Femur (tissue), 1 donor: Measurements from ENCODE around the gene CHAC2.
"Not testable (repeated sequence)": the region's sequence is repeated elsewhere in the genome, so short reads cannot be mapped to it uniquely, and the experiment has no call there.

ENCODE experiments used
- DNase-seq: peaks from one replicate; pipeline ENCODE4 v3.0.0-alpha.2; 2017

The CHAC2 gene

GRCh38 chr2:53780056-53780455 is 12.5 kb downstream of the CHAC2 start:
- DNase-seq, result no peak

DNA sequence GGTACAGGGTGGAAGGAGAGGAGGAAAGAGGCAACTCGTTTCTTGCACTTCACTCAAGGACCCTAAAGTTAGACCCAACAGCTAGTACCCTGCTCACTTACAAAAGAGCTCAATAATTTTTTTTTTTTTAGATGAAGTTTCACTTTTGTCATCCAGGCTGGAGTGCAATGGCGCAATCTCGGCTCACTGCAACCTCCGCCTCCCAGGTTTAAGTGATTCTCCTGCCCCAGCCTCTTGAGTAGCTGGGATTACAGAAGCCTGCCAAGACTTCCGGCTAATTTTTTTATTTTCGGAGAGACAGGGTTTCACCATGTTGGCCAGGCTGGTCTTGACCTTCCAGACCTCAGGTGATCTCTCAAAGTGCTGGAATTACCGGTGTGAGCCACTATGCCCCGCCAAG is 15.1 kb downstream of the CHAC2 start:
- no peak for DNase-seq

DNA sequence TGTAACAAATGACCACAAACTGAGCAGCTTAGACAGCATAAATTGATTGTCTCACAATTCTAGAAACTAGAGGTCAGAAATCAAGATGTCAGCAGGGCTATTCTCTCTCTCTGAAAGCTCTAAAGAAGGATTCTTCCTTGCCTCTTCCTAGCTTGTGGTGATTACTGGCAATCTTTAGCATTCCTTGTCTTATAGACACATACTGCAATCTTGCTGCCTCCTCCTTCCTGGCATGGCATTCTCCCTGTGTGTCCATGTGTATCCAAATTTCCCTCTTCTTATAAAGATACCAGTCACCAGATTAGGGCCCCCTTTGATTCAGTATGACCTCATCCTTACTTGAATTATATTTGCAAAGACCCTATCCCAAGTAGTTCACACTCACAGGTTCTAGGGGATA is 16.8 kb downstream of the CHAC2 start:
- DNase-seq, result no peak

DNA sequence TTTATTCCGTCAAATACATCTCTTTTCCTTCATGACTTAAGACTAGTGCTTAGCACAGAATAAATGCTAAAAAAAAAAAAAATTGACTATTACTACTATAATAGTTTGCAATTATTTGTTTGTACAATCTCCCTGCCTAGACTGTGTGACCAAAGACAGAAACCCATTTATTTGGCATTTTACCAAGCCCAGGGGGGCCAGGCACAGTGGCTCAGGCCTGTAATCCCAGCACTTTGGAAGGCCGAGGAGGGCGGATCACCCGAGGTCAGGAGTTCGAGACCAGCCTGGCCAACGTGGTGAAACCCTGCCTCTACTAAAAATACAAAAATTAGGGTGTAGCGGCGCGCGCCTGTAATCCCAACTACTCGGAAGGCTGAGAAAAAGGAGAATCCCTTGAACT is 17.8 kb downstream of the CHAC2 start:
- no peak for DNase-seq

DNA sequence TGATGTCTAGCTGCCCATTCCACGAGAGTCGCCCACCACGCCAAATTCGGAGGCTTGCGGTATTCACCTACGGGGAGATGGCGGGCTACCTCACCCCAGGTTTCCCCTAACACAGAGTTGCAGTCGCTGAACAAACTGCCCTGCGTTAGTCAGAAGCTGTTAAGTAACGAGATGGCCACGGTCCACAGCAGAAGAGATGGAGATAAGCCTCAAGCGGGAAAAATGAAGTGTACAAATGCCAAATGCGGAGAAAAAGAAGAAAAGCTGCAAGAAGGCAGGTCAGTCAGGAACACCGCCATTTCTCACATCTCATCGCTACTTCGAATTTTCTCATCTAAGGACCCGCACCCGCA is 18.7 kb downstream of the CHAC2 start:
- peak; percentile 48 for DNase-seq

DNA sequence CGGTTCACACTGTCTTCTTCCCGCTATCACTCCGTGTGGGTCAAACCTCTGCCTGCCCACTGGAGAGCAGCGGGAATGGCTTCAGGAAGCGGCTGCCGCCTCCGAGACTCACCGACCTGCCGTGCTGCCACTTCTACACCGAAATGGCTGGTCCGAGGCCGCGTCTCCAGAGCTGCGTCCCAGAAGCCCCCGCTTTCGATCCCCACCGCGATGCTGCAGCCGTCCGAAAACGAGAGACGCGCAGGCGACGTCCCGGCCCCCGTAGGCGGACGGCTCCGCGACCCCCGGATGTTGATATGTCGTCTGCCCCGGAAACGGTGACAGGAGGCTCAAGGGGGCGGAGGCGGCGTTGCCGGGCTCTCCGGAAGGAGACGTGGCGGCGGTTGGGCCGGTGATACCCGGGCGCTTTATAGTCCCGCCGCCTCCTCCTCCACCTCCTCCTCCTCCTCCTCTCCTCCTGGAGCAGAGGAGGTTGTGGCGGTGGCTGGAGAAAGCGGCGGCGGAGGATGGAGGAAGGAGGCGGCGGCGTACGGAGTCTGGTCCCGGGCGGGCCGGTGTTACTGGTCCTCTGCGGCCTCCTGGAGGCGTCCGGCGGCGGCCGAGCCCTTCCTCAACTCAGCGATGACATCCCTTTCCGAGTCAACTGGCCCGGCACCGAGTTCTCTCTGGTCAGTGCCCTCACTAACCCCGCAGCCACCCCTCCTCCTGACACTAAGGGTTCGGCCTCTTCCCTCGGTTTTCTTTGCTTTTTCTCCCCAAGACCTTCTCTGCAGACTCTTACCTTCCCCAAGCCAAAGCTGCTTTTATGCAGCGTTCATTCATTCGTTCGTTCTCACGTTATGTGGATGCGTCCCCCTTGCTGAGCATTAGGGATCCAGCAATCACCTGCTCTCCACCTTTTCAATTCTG is 19.4 kb downstream of the CHAC2 start, which contains the start of the genes ASB3 and ERLEC1:
Gene ASB3 (minus strand): TSS at position 249 of the 909 bp plus-strand sequence. CDS start 21,381 bp downstream, outside the sequence.
Gene ERLEC1 (plus strand): TSS at position 340 of the 909 bp plus-strand sequence. CDS start 167 bp downstream, at position 507.
- peak; percentile 96 for DNase-seq

DNA sequence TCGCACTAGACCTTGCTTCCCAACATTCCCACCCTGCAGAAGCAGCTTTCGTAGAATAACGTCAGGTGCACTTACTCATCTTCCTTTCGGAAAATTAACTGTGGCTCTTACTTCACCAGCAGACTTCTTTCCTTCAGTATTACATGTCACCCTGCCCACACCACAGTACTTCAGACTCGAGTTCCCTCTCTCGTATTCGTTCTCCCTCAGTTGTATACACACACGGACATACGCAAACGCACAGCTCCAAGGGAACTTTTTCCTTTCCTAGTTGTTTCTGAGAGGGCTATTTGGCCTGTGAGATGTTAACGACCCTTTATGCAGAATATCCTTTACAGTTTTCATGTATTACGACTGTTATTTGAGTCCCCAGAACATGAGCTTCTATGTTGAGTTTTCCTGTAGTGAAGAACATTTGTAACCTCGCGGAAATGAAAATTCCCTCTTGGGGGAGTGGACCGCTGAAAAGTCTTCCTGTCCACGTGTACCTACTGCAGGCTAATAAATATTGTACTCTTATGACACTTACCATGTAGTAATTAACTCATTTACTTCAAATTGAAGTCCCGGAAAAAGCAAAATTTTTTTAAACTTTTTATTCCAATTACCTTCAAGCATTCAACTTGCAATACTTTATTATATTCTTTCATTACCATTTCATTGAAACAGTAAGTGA is 20.1 kb downstream of the CHAC2 start:
- DNase-seq, result no peak

DNA sequence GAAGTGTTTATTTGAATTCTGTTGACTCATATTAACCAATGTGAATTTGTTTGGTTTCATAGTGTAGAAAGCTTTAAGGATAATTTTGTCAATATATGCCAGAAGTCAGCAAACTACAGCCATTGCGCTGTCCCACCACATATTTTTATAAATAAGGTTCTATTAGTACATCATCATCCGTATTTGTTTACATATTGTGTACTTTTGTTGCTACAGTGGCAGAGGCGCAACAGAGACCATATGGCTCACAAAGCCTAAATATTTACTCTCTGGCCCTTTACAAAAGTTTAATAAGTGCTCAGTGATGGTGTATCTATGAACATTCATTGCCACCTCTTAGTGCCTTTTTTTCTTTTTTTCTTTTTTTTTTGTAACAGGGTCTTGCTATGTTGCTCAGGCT is 25.7 kb downstream of the CHAC2 start:
- no peak for DNase-seq

- no peak for DNase-seq
These were observed 26.2 kb downstream of the CHAC2 start for GRCh38 chr2:53793821-53794220.

DNA sequence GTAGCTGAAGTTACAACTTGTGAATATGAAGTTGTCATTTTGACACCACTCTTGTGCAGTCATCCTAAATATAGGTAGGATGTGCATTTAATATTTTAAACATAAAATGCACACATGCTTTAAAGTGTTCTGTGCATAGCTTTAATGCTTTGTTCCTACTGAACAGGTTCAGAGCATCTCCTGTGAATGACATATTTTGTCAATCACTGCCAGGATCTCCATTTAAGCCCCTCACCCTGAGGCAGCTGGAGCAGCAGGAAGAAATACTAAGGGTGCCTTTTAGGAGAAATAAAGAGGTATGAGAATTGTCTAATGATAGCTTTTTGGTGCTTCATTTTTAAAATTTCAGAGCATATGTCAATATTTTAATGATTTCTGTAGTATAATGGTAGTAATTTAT is 33.9 kb downstream of the CHAC2 start:
- DNase-seq, result no peak

GRCh38 chr2:53802617-53803151 is 35.1 kb downstream of the CHAC2 start:
- DNase-seq, result no peak

DNA sequence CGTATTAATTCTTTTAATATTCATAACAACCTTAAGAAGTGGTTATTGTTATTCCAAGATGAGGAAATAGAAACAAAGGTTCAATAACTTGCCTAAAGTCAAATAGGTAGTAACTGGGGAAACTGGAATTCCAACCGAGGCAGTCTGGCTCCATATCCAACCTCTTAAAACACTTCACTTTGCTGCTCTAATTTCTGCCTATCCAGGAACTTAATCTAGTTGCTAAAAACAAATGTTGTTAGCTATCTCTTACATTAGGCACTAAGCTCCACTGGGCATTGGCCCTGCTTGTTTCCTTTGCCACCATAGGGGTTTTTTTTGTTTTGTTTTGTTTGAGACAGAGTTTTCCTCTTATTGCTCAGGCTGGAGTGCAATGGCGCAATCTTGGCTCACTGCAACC is 44.0 kb downstream of the CHAC2 start:
- no peak for DNase-seq

GRCh38 chr2:53813151-53813550 is 45.5 kb downstream of the CHAC2 start:
- no peak for DNase-seq

DNA sequence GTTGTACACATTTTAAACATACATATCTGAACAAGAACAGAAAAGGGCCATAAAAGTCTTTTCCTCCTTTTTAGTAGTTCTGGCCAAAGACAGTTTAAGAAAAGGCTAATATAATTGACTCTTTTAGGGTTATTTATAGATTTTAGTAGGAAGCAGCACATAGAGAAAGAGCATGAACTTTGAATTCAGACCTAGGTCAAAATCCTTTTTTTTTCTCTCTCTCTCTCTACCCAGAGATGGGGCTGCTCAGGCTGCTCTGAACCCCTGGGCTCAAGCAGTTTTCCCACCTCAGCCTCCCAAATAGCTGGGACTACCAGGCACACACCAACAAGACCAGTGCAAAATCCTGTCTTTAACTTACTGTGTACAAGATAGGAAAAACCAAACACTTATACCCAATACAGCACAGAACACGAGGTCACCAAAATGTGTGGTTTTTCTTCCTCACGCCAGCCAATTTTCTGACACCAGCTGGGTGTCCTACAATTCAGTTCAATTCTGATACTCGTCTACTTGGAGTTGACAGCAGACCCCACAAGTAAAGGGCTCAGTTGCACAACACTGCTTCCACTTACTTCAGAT is 51.3 kb downstream of the CHAC2 start:
- no peak for DNase-seq

GRCh38 chr2:53819634-53820033 is 52.0 kb downstream of the CHAC2 start:
- DNase-seq, result no peak

DNA sequence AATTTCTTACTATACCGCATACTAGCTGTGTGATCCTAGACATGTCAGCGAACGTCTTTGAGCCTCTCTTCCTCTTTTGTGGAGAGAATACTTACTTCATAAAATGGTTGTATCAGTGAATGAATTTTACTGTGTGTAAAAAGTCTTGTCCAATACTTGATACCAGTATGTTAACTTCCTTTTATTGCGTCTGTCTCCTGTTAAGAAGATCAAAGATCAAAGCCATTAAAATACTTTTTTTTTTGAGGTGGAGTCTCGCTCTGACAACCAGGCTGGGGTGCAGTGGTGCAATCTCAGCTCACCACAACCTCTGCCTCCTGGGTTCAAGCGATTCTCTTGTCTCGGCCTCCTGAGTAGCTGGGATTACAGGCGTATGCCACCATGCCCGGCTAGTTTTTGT is 52.4 kb downstream of the CHAC2 start:
- no peak for DNase-seq

- DNase-seq, result no peak
These were observed 53.1 kb downstream of the CHAC2 start for GRCh38 chr2:53820711-53821110.

GRCh38 chr2:53821810-53822209 is 54.2 kb downstream of the CHAC2 start:
- DNase-seq, result no peak

DNA sequence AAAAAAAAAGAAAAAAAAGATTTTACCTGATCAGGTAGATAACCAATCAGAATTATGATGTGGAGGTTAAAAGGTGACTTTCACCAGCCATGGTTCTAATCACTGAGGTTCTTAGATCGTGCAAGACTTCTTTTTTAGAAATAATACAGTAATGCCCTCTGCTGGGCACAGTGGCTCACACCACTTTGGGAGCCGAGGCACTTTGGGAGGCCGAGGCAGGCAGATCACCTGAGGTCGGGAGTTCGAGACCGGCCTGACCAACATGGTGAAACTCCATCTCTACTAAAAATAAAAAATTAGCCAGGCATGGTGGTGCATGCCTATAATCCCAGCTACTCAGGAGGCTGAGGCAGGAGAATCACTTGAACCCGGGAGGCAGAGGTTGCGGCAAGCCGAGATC is 56.0 kb downstream of the CHAC2 start:
- not testable (repeated sequence) for DNase-seq
